Heart right ventricle (tissue), 16 donors: ENCODE results near the gene KCNH1. TPM values are rescaled to one million over a fixed set of nuclear protein-coding genes. Genes with fewer than 3 reads are reported as not detected.

Experiments
- ATAC-seq, 8 donors: fragments of 200-7000 bp; cut with Tn5 transposase; one replicate each; pipeline ENCODE4 v1.9.1; 2020; ENCODE audit warnings: mild to moderate bottlenecking in 8 of 8, moderate library complexity in 8 of 8, moderate number of reproducible peaks in 1 of 8
- DNase-seq, 2 donors: peaks; one replicate each; pipeline ENCODE4 v3.0.0-alpha.2; 2020
- H3K27ac ChIP-seq, 10 donors: fragments of 200-600 bp; sonication (generic) in 2 of 10; one replicate each; pipeline versions ENCODE4 v1.5.0 to v1.8.0; 2020 to 2022; ENCODE audit warnings: mild to moderate bottlenecking in 3 of 10
- H3K27me3 ChIP-seq, 7 donors: fragments of 200-600 bp; one replicate each; pipeline ENCODE4 v1.8.0; 2021 to 2022; ENCODE audit warnings: mild to moderate bottlenecking in 2 of 7
- H3K36me3 ChIP-seq, 9 donors: fragments of 200-600 bp; sonication (generic) in 1 of 9; one replicate each; pipeline versions ENCODE4 v1.5.0 to v1.8.0; 2020 to 2022; ENCODE audit warnings: mild to moderate bottlenecking in 2 of 9
- H3K4me1 ChIP-seq, 9 donors: fragments of 200-600 bp; sonication (generic) in 1 of 9; one replicate each; pipeline versions ENCODE4 v1.5.0 to v1.8.0; 2020 to 2022; ENCODE audit warnings: mild to moderate bottlenecking in 4 of 9
- H3K4me3 ChIP-seq, 10 donors: fragments of 200-600 bp; sonication (generic) in 2 of 10; one replicate each; pipeline versions ENCODE4 v1.5.0 to v1.8.0; 2020 to 2022; ENCODE audit warnings: mild to moderate bottlenecking in 7 of 10, moderate library complexity in 2 of 10
- H3K9me3 ChIP-seq, 11 donors: fragments of 200-600 bp in 10 of 11; sonication (generic) in 2 of 11; one replicate each; pipeline versions ENCODE4 v1.5.0 to v1.8.0; 2013 to 2022; ENCODE audit warnings: mild to moderate bottlenecking in 2 of 11, control low read depth in 1 of 11, moderate library complexity in 1 of 11
- CTCF ChIP-seq, 9 donors: fragments of 200-600 bp; sonication (generic) in 2 of 9; IDR thresholded peaks; one replicate each; pipeline versions ENCODE4 v1.5.0 to v1.8.0; 2021 to 2022; ENCODE audit warnings: antibody characterized with exemption in 9 of 9, mild to moderate bottlenecking in 5 of 9, moderate library complexity in 1 of 9
- WGBS, 2 donors: extraction: QIAGEN DNeasy Blood & Tissue Kit; methylation state at CpG; one replicate each; pipeline ENCODE4 v1.1.7; 2013; ENCODE audit warnings: inconsistent platforms in 1 of 2; 5-methylcytosine and 5-hydroxymethylcytosine counted together
- intact Hi-C, 10 donors: fragments of 100-400 bp; cut with DNase I; formaldehyde crosslinking; loops; one replicate each; pipeline versions ENCODE4 v1.11.1 to v1.14.2; 2022
- polyA plus RNA-seq, 2 donors: library from polyadenylated mRNA; stranded (reverse); fragments of 200-250 nt; gene quantifications; one replicate each; pipeline ENCODE4 v1.2.3, GENCODE V29; 2013
- total RNA-seq, 10 donors: library from RNA; stranded (reverse); fragmentation: NEBNext Ultra II Directional in 3 of 10; extraction: Animal tissue kit (Norgen Biotek cat#: 25700) in 3 of 10; gene quantifications; one replicate each; pipeline versions ENCODE4 v1.2.1 to v1.2.4, GENCODE V29; 2021 to 2023
- donor health status: Arrhythmogenic right ventricular cardiomyopathy.
- donor health status: ischemic (EF 13 %, LVEDD 7.1; RV severe dilation, severe dysfunction).
- donor health status: healthy with polysubstance abuse.
- donor health status: DM: no; HTN: yes; CAD: no.
- donor health status: DM: no; HTN: no; CAD: no.
- donor health status: ischemic (EF 25% LVEDD 6.9; RV normal size, moderate dysfunction).
- donor health status: ischemic (EF 25% LVEDD 5.7; RV mildly dilated, moderate dysfunction).
- donor health status: healthy.
- donor health status: DM: yes; HTN: yes; CAD: no.
- donor health status: Ischemic cardiomyopathy.
- donor health status: ischemic (EF 35%, LVEDD 5.7; RV mildly dilated, moderate dysfunction).
- donor health status: nonischemic (EF 11% LVEDD 7.7; RV severe dilation, severe dysfunction).
- donor health status: DM: yes; HTN: yes; CAD: no.
- donor health status: PGD.
- donor health status: ischemic (EF 29% LVEDD 5.4; RV normal size, mild dysfunction).
- donor health status: nonischemic (EF 23%, LVEDD 6.1; RV moderate dilation, normal function).

KCNH1 gene
- total and polyA plus RNA-seq, 12 donors: 0.09 TPM; not detected in 11

- Histone ChIP-seq H3K4me3 (no peak overlapping the region), H3K36me3 (no peaks in the 10 kb centered on the region), H3K4me1 (no peaks in the 10 kb centered on the region), H3K27ac (no peak overlapping the region), H3K27me3 (peaks cover 0 to 10% (median 0%) of the 10 kb centered on the region in 7 donors), H3K9me3 (peaks cover 0 to 4% (median 0%) of the 10 kb centered on the region in 11 donors)
- intact Hi-C loops: no loop called here
- no peak for ATAC-seq
- no peak for DNase-seq
- no peak for TF ChIP-seq CTCF (IDR thresholded peaks at IDR 0.05)
- 73 to 77% methylated on average over 2 of the region's 2 CpGs for WGBS, 2 donors
Observed at GRCh38 chr1:211037095-211037494, 96.9 kb downstream of the KCNH1 start.

- H3K4me3 ChIP-seq: no peak overlapping the region
Observed at GRCh38 chr1:211036381-211037060, 97.4 kb downstream of the KCNH1 start.

GRCh38 chr1:211035821-211036380 lies 98.0 kb downstream of the KCNH1 start:
- no peak overlapping the region for H3K4me3 ChIP-seq
- no peaks in the 10 kb centered on the region for H3K36me3 ChIP-seq
- H3K27ac ChIP-seq: no peak overlapping the region
- WGBS, 2 donors: 64% methylated on average over 3 of the region's 3 CpGs
- intact Hi-C loops: no loop called here
- ATAC-seq (no peak), DNase-seq (no peak)
- no peak for TF ChIP-seq CTCF (IDR thresholded peaks at IDR 0.05)
- peaks cover 0 to 4% (median 0%) of the 10 kb centered on the region in 11 donors for H3K9me3 ChIP-seq
- H3K4me1 ChIP-seq: no peaks in the 10 kb centered on the region
- H3K27me3 ChIP-seq: peaks cover 0 to 4% (median 0%) of the 10 kb centered on the region in 7 donors

More at GRCh38 chr1:211036381-211037060, 97.4 kb downstream of the KCNH1 start:
- Histone ChIP-seq H3K36me3 (no peaks in the 10 kb centered on the region), H3K9me3 (peaks cover 0 to 4% (median 0%) of the 10 kb centered on the region in 11 donors), H3K27ac (no peak overlapping the region), H3K4me1 (no peaks in the 10 kb centered on the region), H3K27me3 (peaks cover 0 to 6% (median 0%) of the 10 kb centered on the region in 7 donors)
- DNase-seq (no peak), ATAC-seq (no peak)
- 92% methylated on average over 3 of the region's 3 CpGs for WGBS, 2 donors
- intact Hi-C loops: no loop called here
- TF ChIP-seq CTCF (IDR thresholded peaks at IDR 0.05): no peak

GRCh38 chr1:211033921-211034525 lies 99.9 kb downstream of the KCNH1 start:
- TF ChIP-seq CTCF (IDR thresholded peaks at IDR 0.05): no peak
- H3K9me3 ChIP-seq: peaks cover 0 to 4% (median 0%) of the 10 kb centered on the region in 11 donors
- no peaks in the 10 kb centered on the region for H3K27me3 ChIP-seq
- no peak overlapping the region for H3K4me3 ChIP-seq
- H3K4me1 ChIP-seq: no peaks in the 10 kb centered on the region
- intact Hi-C loops: no loop called here
- H3K36me3 ChIP-seq: no peaks in the 10 kb centered on the region
- ATAC-seq (no peak), DNase-seq (no peak)
- no peak overlapping the region for H3K27ac ChIP-seq
- 94% methylated on average over 2 of the region's 2 CpGs for WGBS, 2 donors
